PC-3 (cell line): ENCODE results near the gene FBXO42. TPM values are rescaled to one million over a fixed set of nuclear protein-coding genes. Genes with fewer than 3 reads are reported as not detected.

ENCODE experiments used
- ATAC-seq: fragments of 200-7000 bp; cut with Tn5 transposase; 2 replicates; pipeline ENCODE4 v1.9.1; 2020; ENCODE audit warnings: mild to moderate bottlenecking, moderate library complexity
- BruUV-seq: library from RNA; stranded (reverse); fragments of 400-500 nt; replicated peaks from 2 replicates; lab custom pipeline; 2021; lab: Mats Ljungman, UMichigan
- CTCF ChIA-PET: fragments of 300-600 bp; sonication (Branson Sonifier 250); formaldehyde crosslinking; loops from one replicate; lab custom pipeline; 2022; ENCODE audit warnings: antibody characterized with exemption; lab: Charles Lee
- POLR2A ChIA-PET: fragments of 300-600 bp; sonication (Branson Sonifier 250); formaldehyde crosslinking; loops from one replicate; lab custom pipeline; 2022; ENCODE audit warnings: antibody characterized with exemption; ENCODE audit not compliant: unreplicated experiment; lab: Charles Lee
- DNase-seq: peaks from one replicate; pipeline ENCODE4 v3.0.0-alpha.2; 2015
- H2AFZ ChIP-seq: fragments of 300-600 bp; sonication (generic); 2 replicates; pipeline ENCODE4 v1.6.0; 2016; ENCODE audit warnings: antibody characterized with exemption, low read length
- H3F3A ChIP-seq: fragments of 300-600 bp; sonication (generic); one replicate; pipeline ENCODE4 v1.6.0; 2017; ENCODE audit warnings: antibody characterized with exemption, low read length, control low read depth, mild to moderate bottlenecking; ENCODE audit not compliant: unreplicated experiment
- H3K27ac ChIP-seq: fragments of 300-600 bp; sonication (generic); 2 replicates; pipeline ENCODE4 v1.5.1; 2016; ENCODE audit warnings: mild to moderate bottlenecking, low read length
- H3K27me3 ChIP-seq: fragments of 300-600 bp; sonication (generic); 2 replicates; pipeline ENCODE4 v1.6.1; 2016; ENCODE audit warnings: low read length, mixed read lengths
- H3K36me3 ChIP-seq: fragments of 300-600 bp; sonication (generic); 2 replicates; pipeline ENCODE4 v1.6.1; 2016; ENCODE audit warnings: low read depth, mixed run types, low read length, mixed read lengths
- H3K4me1 ChIP-seq: fragments of 300-600 bp; sonication (generic); 2 replicates; pipeline ENCODE4 v1.5.1; 2016; ENCODE audit warnings: low read length; ENCODE audit not compliant: insufficient read depth
- H3K4me2 ChIP-seq: fragments of 300-600 bp; sonication (generic); 2 replicates; pipeline ENCODE4 v1.6.0; 2016; ENCODE audit warnings: low read length
- H3K4me3 ChIP-seq: fragments of 300-600 bp; sonication (generic); 2 replicates; pipeline ENCODE4 v1.5.1; 2016; ENCODE audit warnings: mild to moderate bottlenecking, low read length, mixed read lengths
- H3K79me2 ChIP-seq: fragments of 300-600 bp; sonication (generic); 2 replicates; pipeline ENCODE4 v1.6.1; 2017; ENCODE audit warnings: low read length, mixed read lengths
- H3K9ac ChIP-seq: fragments of 300-600 bp; sonication (generic); 2 replicates; pipeline ENCODE4 v1.6.0; 2016; ENCODE audit warnings: mild to moderate bottlenecking, low read length
- H3K9me2 ChIP-seq: fragments of 300-600 bp; sonication (generic); replicated peaks from 2 replicates; pipeline ENCODE4 v1.6.1; 2016; ENCODE audit warnings: mixed run types, low read length, mixed read lengths
- H3K9me3 ChIP-seq: fragments of 300-600 bp; sonication (generic); 2 replicates; pipeline ENCODE4 v1.6.1; 2016; ENCODE audit warnings: low read length, mixed read lengths
- H4K20me1 ChIP-seq: fragments of 300-600 bp; sonication (generic); 2 replicates; pipeline ENCODE4 v1.6.1; 2016; ENCODE audit warnings: low read length, mixed read lengths
- EZH2 ChIP-seq: fragments of 300-600 bp; sonication (generic); IDR thresholded peaks from one replicate; pipeline ENCODE4 v1.6.1; 2017; ENCODE audit warnings: antibody characterized with exemption, mild to moderate bottlenecking, low read length; ENCODE audit not compliant: unreplicated experiment
- EZH2phosphoT487 ChIP-seq: fragments of 300-600 bp; sonication (generic); IDR thresholded peaks from 2 replicates; pipeline ENCODE4 v1.6.1; 2018; ENCODE audit warnings: mild to moderate bottlenecking, antibody characterized with exemption, low read length, borderline replicate concordance
- intact Hi-C: fragments of 100-400 bp; cut with micrococcal nuclease; formaldehyde crosslinking; loops from 2 replicates; pipeline ENCODE4 v1.9.0; 2023
- total RNA-seq: library from RNA; depleted of rRNA; stranded (reverse); fragments of >200 nt; gene quantifications from 2 replicates; pipeline ENCODE4 v1.2.3, GENCODE V29; 2014
- TF ChIP-seq, protein P1 (sequence below): fragments of 300-600 bp; sonication (generic); conservative IDR thresholded peaks from 2 replicates; pipeline ENCODE4 v1.5.1; 2017; ENCODE audit warnings: antibody characterized with exemption, low read depth, mild to moderate bottlenecking, low read length

The FBXO42 gene
- total RNA-seq, 1 experiment from 2014 or later: 16.0 TPM

GRCh38 chr1:16342331-16343062, 9.8 kb downstream of the FBXO42 start:
- TF ChIP-seq EZH2phosphoT487 (no peak), EZH2 (no peak)
- TF ChIP-seq, protein P1, sequence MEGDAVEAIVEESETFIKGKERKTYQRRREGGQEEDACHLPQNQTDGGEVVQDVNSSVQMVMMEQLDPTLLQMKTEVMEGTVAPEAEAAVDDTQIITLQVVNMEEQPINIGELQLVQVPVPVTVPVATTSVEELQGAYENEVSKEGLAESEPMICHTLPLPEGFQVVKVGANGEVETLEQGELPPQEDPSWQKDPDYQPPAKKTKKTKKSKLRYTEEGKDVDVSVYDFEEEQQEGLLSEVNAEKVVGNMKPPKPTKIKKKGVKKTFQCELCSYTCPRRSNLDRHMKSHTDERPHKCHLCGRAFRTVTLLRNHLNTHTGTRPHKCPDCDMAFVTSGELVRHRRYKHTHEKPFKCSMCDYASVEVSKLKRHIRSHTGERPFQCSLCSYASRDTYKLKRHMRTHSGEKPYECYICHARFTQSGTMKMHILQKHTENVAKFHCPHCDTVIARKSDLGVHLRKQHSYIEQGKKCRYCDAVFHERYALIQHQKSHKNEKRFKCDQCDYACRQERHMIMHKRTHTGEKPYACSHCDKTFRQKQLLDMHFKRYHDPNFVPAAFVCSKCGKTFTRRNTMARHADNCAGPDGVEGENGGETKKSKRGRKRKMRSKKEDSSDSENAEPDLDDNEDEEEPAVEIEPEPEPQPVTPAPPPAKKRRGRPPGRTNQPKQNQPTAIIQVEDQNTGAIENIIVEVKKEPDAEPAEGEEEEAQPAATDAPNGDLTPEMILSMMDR: no peak
- POLR2A ChIA-PET: no interaction called here
- no peak overlapping the region for H3K4me3 ChIP-seq
- H3K9ac ChIP-seq: no peak overlapping the region
- H3K27me3 ChIP-seq: no peaks in the 10 kb centered on the region
- CTCF ChIA-PET: no interaction called here
- no peaks in the 10 kb centered on the region for H3K36me3 ChIP-seq
- no peaks in the 10 kb centered on the region for H3F3A ChIP-seq
- intact Hi-C loops: no loop called here
- H3K79me2 ChIP-seq: peaks cover 93% of the 10 kb centered on the region
- BruUV-seq: no TSS peak
- no peaks in the 10 kb centered on the region for H3K4me1 ChIP-seq
- H2AFZ ChIP-seq: no peak overlapping the region
- H3K27ac ChIP-seq: no peak overlapping the region
- H3K9me2 ChIP-seq: no peaks in the 10 kb centered on the region
- no peaks in the 10 kb centered on the region for H3K9me3 ChIP-seq
- H4K20me1 ChIP-seq: no peaks in the 10 kb centered on the region
- ATAC-seq: no peak
- DNase-seq: no peak
- H3K4me2 ChIP-seq: no peak overlapping the region

- Histone ChIP-seq H3K4me2 (no peak overlapping the region), H3K9me3 (no peaks in the 10 kb centered on the region), H3K79me2 (peaks cover 92% of the 10 kb centered on the region), H3K27me3 (no peaks in the 10 kb centered on the region), H4K20me1 (no peaks in the 10 kb centered on the region), H2AFZ (no peak overlapping the region), H3F3A (no peaks in the 10 kb centered on the region), H3K4me1 (no peaks in the 10 kb centered on the region), H3K9me2 (no peaks in the 10 kb centered on the region), H3K27ac (no peak overlapping the region), H3K36me3 (no peaks in the 10 kb centered on the region), H3K9ac (no peak overlapping the region), H3K4me3 (no peak overlapping the region)
- no peak for DNase-seq
- ATAC-seq: no peak
- intact Hi-C loops: no loop called here
- ChIA-PET POLR2A (interaction anchor here (0.6 kb wide), 1 partner anchor 15 kb away, joined by 6 read pairs; no protein-coding TSS in a partner anchor), CTCF (no interaction called here)
- TF ChIP-seq EZH2phosphoT487 (no peak), EZH2 (no peak)
- TF ChIP-seq, protein P1: no peak
- no TSS peak for BruUV-seq
These were observed 11.6 kb downstream of the FBXO42 start for GRCh38 chr1:16340673-16341072.

DNA sequence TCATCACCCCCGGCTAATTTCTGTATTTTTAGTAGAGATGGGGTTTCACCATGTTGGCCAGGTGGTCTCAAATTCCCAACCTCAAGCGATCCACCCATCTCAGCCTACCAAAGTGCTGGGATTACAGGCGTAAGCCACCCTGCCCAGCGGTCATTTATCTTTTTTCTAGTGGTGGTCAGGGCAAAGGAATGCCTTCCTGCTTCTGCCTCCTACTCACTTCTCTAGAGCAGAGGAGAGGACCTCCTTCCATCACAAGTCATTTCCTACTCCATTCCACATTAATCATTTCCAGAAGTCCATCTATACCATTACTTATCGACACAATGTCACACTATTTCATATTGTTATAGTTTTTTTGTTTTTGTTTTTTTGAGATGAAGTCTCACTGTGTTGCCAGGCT, 13.3 kb downstream of the FBXO42 start:
- no peaks in the 10 kb centered on the region for H4K20me1 ChIP-seq
- no peak overlapping the region for H3K4me2 ChIP-seq
- no peaks in the 10 kb centered on the region for H3K9me2 ChIP-seq
- no peaks in the 10 kb centered on the region for H3K27me3 ChIP-seq
- no TSS peak for BruUV-seq
- TF ChIP-seq EZH2: no peak
- no peak for TF ChIP-seq EZH2phosphoT487
- TF ChIP-seq, protein P1: no peak
- H3K9ac ChIP-seq: no peak overlapping the region
- peaks cover 87% of the 10 kb centered on the region for H3K79me2 ChIP-seq
- intact Hi-C loops: no loop called here
- H3K27ac ChIP-seq: no peak overlapping the region
- no peaks in the 10 kb centered on the region for H3K36me3 ChIP-seq
- ChIA-PET CTCF (no interaction called here), POLR2A (no interaction called here)
- H3K9me3 ChIP-seq: no peaks in the 10 kb centered on the region
- H3F3A ChIP-seq: no peaks in the 10 kb centered on the region
- ATAC-seq (no peak), DNase-seq (no peak)
- H2AFZ ChIP-seq: no peak overlapping the region
- peaks cover 14% of the 10 kb centered on the region for H3K4me1 ChIP-seq
- H3K4me3 ChIP-seq: no peak overlapping the region
